ENCODE measurements around the gene SLC7A5.
"Not testable (repeated sequence)": the region's sequence is repeated elsewhere in the genome, so short reads cannot be mapped to it uniquely, and the experiment has no call there.

The SLC7A5 gene

GRCh38 chr16:87861300-87862099 lies 7.8 kb downstream of the SLC7A5 start:
- DNase-seq (ENCODE audit: low read depth in 2 of 2): not testable (repeated sequence)

DNA sequence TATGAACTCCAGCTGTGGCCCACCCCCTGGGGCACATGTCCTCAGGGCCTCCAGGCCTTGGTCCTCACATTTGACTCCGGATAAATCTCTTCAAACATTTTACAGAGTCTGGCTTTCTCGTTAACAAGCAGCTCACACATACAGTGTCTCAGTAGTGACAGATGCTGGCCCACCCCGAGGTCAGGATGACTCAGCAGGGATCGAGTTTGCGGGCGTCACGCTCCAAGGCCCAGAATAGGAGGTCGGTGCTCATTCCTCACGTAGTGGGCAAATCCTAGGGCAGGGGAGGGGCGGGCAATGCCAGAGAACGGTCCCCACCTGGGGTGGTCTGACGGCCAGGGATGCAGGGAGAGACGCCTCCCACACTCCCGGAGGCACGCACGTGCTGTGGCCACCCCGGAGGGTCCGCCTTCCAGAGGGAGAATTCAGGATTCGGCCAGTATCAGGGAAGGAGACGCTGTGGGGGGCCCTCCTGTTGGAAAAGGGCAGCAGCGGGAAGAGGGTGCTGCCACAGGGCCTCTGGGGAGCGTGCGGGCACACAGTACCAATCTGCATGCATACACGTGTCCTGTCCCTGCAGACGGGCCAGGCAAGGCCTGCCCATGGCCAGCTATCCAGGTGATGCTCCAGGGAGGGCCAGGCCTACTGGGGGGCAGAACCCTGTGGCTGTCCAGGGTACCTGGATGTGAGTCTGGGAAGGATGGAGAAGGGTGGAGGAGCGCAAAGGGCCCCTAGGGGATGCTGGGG lies 8.6 kb downstream of the SLC7A5 start:
- DNase-seq (ENCODE audit: low read depth in 2 of 2): no peak

DNA sequence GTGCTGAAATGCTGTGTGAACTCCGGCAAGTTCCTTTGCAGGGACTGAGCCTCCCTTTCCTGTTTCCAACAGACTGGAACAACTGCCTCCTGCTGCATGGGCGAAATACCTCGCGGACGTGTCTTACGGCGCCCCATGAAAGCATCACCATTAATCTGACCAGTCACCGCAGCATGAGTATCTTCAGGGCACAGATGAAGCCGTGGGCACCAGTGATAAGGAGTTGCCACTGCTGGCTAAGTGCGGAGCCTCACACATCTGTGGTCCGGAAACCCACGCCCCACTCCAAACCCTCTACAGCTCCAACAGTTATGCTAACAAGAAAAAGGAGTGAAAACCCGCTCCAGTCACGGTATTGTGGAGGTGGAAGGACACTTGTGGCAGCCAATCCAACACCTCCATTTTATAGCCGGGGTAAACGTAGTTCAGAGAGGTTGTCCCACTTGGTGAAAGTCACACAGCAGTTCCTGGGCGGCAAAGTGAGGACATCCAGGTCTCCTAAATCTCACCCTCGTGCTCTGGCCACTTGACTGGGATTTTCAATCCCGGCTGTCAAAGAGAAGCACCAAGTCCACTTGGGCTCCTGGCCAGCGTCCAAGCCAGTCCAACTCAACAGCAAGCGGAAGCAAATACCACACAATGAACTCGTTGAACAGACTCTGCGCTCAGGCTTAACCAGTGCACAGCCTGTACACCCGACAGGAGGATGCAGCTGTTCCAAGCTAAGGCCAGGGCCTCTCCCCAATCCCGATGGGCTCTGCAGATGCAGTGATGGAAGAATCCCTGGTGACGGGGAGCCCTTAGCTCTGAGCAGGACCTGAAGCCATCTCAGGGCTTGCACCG lies 10.9 kb downstream of the SLC7A5 start:
- DNase-seq (ENCODE audit: low read depth in 2 of 2): not testable (repeated sequence)

DNA sequence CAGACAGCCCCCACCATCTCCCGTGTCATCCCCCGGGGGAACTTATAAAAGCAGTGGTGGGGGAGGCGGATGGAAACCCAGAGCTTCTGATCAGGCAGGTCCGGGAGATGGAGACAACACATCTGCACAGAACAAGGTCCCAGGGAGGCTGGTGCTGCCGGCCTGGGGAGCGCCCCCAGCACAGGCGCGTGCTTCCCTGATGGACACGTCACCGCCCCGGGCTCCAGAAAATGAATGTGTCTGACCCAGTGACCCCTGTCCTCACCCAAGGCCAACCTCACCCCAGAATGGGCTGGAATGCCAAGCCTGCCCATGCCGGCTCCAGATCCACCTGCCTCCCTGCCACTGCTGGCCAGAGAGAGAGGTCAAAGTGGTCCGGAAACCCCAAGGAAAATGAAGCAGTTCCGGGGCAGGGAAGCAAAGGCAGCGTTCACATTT lies 12.5 kb downstream of the SLC7A5 start:
- no peak for DNase-seq (ENCODE audit: low read depth in 2 of 2)

DNA sequence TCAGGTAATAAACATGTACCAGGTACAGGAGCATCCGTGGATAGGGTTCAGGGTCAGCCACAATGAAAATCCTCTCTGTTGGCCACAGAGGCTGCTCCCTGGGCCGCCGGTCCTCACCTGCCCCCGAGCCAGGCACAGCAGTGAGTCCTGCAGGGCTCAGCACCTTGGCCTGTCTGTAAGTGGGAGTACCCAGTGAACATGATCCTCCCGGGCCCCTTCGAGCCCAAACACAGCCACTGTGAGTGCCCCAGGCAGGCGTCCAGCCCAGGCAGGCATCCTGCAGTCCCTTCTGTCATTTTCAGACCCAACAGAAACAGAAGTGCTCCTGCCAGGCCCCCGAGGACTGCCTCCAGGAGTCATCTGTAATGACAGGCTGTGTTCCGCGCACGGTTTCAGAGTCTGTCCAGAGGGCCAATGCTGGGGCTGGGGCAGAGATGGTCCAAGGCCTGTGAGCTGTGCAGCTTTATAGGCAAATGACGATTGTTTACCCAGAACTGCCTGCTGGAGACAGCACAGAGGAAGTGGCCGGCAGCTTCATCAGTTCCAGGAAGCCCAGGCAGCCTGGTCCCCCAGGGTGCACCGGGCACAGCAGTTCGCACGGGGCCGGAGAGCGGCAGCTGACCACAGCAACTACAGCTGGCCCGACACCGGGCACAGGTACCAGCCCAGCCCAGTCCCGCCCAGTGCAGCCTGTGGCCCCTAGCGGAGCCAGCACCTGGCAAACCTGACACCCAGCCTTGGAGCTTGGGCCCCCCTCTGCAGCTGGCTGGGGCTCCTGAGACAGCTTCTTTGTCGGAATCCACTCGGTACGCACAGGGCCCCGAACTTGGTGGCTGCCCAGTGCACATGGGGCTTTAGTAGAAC lies 13.2 kb downstream of the SLC7A5 start:
- DNase-seq (ENCODE audit: low read depth in 2 of 2): no peak

DNA sequence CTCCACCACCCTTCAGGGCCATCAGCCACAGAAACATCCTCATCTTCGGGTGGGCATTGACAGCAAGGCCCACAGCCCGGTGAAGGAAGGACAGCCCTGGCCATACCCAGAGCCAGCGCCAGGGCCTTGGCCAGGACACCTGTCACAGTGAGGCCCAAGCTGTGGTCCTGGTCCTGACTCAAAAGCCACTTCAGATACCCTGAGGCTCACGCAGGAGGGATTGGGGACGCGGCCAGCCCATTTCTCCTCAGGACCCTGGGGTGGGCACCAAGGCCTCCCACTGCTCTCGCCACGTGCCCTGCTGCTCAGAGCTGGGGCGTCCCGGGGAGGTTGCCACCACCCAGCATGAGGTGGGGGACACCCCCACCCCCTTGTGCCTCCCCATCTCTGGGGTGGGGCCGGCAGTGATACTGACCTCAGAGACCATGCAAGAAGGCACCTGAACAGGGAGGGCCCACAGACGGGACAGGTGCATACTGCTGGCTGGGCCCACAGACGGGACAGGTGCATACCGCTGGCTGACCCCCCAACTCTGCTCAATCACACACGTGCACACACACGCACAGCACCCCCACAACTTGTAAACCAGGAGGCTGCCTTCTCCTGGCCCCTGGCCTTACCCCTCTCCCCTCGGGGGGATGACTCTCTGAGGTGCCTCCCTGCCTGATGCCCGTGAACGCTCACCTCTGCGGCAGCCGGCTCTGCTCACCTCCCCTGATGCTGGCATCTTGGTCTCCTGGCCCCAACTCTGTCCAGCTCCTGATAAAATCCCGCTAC lies 14.2 kb downstream of the SLC7A5 start:
- DNase-seq (ENCODE audit: low read depth in 2 of 2): no peak

GRCh38 chr16:87854053-87854906 lies 15.0 kb downstream of the SLC7A5 start:
- no peak for DNase-seq (ENCODE audit: low read depth in 2 of 2)

DNA sequence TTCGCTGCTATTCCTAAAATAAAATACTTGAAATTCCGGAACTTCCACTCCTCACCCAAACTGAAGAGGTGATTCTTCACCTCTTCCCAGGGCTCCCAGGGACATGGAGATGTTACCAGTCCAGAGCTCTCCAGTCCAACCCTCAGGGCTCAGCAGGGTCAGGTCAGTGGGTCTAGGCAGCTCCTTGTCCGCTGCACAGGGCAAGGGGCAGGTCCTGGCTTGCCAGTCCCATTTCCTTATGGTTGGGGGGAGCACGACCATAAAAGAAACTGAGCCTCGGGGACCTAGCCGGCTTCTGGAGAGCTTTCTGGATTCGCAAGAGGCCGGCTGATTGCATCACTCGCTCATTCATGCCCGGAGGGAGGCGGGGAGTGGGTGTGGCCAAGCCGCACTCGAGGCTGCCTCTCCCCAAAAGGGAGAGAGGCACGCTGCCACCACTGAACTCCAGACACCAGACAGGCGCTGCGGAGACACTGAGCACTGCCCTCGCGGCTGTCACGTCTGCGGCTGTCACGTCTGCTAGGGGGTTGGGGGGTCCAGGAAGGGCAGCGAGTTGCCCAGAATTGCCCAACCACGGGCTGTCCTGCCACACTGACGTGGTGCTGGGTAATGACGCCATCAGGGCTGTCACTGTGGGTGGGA lies 15.8 kb downstream of the SLC7A5 start:
- DNase-seq (ENCODE audit: low read depth in 2 of 2): peak; percentile 74 to 80

DNA sequence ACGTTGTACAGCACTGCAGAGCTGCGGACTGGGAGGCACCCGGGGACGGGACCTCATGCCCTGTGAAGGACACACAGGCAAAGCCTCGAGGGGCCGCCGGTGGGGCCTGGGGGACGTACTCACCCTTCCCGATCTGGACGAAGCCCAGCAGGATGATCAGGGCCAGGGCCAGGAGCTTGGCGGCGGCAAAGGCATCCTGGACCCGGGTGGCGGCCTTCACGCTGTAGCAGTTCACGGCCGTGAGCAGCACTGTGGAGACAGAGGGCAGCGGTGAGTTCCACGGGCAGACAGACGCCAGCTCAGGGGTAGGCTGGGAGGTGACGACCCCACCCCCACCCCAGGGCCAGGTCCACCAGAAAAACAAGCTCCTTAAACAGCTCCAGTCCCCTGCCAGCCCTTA lies 17.7 kb downstream of the SLC7A5 start:
- no peak for DNase-seq (ENCODE audit: low read depth in 2 of 2)

GRCh38 chr16:87851141-87851587 lies 18.1 kb downstream of the SLC7A5 start:
- DNase-seq (ENCODE audit: low read depth in 2 of 2): no peak

GRCh38 chr16:87850009-87851006 lies 19.0 kb downstream of the SLC7A5 start:
- peak; percentile 51 to 55 for DNase-seq (ENCODE audit: low read depth in 2 of 2)

GRCh38 chr16:87849419-87850008 lies 19.8 kb downstream of the SLC7A5 start:
- DNase-seq (ENCODE audit: low read depth in 2 of 2): no peak

DNA sequence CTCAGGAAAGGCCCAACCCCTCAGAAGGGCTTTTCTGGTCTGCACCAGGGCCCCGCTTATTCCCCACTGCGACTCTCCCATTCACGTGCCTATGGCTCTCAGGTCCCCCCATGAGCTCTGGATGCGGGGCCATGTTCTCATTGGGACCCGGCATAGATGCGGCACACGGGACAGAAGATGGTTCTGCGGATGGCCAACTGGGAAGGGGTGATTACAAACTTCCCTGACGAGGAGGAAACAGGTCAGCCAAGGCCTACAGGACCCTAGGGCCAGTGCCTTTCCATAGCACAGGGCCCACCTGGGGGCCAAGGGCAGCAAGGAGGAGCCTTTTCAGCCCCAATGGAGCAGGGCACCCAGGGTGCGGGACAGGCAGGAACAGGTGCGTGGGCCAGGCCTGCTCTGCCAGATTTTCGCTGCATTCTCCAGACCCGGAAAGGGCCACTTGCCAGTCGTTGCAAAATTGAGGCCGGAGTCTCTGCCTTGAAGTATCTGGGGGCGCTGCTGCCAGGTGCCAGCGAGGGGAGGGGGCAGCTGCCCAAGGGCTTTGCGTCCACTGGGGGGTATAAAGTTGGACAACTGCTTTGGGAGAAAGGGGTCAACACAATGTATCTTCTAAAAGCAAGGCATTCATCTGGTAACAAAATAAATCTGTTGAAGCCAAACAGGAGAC lies 20.5 kb downstream of the SLC7A5 start:
- no peak for DNase-seq (ENCODE audit: low read depth in 2 of 2)

DNA sequence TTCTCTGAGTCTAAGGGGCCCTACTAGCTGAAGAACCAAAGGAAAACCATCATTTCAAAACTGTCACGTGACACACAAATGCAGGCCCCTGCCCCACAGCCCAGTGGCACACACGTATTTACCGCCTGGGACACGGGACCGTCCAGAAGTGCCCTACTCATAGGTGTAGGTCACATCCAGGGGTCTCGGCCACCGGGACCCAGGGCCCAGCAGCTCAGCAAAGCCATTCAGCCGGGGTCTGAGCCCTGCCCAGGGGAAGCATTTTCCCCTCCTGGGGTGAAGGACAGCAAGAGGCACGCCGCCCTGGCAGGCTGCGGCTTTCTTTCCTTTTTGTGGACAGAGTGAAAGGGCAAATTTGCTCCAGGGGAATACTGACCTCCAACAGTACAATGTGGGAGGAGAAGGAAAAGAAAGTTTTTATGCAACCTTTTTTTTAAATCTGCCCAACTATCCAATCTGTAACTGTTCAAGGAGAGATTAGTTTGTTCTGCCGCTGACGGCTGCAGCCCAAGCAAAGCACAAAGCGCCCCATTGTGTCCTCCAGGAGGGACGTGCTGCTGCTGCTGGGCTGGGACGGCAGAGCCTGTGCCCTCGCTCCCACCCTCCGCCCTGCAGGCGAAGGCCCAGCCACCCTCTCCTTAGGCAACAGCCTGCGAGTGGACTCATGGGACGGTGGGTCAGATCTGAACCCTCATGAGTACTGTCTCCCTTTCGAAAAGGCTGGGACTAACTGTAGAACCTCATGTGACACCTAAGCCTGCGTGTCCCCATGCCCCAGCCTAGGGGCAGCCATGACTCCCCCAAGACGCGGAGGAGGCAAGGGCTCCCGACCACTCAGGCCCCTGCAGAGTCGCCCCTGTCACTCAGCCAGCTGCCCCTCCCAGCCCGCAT lies 21.3 kb downstream of the SLC7A5 start:
- no peak for DNase-seq (ENCODE audit: low read depth in 2 of 2)

DNA sequence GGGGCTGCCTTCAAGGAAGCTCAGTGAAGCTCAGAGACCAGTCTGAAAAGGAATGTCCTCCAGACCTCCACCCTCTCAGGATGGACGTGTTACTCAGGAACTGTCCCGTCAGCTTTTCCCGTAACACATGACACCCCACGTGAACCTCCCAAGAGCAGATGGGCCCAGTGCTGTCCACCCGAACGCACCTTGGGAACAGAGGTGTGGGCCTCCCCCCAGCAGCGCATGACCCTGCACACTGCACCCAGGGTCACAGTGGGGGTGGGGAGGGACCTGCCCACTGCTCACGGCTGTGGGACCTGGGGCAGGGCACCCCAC lies 21.9 kb downstream of the SLC7A5 start:
- no peak for DNase-seq (ENCODE audit: low read depth in 2 of 2)

All from stimulated activated CD4-positive, alpha-beta T cell treated with anti-CD3 and anti-CD28 coated beads, Interleukin-1b, Interleukin-23, amount 100 ng/mL, for 1 hour (primary cell).